Panc1 (cell line): ENCODE results near the gene CLTB. TPM values are rescaled to one million over a fixed set of nuclear protein-coding genes. Genes with fewer than 3 reads are reported as not detected.

Experiments used
- ATAC-seq: fragments of 200-7000 bp; cut with Tn5 transposase; 2 replicates; pipeline ENCODE4 v1.9.1; 2020; ENCODE audit warnings: mild to moderate bottlenecking, moderate library complexity
- BruUV-seq: library from RNA; stranded (reverse); fragments of 400-500 nt; replicated peaks from 2 replicates; lab custom pipeline; 2021; lab: Mats Ljungman, UMichigan
- CTCF ChIA-PET: fragments of 300-600 bp; sonication (Branson Sonifier 250); formaldehyde crosslinking; loops from one replicate; lab custom pipeline; 2022; ENCODE audit warnings: antibody characterized with exemption; lab: Charles Lee
- POLR2A ChIA-PET: fragments of 300-600 bp; sonication (Branson Sonifier 250); formaldehyde crosslinking; loops from one replicate; lab custom pipeline; 2022; ENCODE audit warnings: antibody characterized with exemption; lab: Charles Lee
- DNase-seq: peaks from one replicate; pipeline ENCODE4 v3.0.0-alpha.2; 2010; ENCODE audit warnings: low read depth, low spot score
- H3K27ac ChIP-seq: 2 replicates; pipeline ENCODE4 v1.5.1; 2011; ENCODE audit warnings: mild to moderate bottlenecking, low read length, inconsistent platforms
- H3K27me3 ChIP-seq: fragments of 200-500 bp; sonication (Bioruptor generic); 2 replicates; pipeline ENCODE4 v1.6.0; 2014; ENCODE audit warnings: low read length, inconsistent platforms; ENCODE audit not compliant: control insufficient read depth, insufficient read depth
- H3K36me3 ChIP-seq: fragments of 200-500 bp; sonication (Bioruptor generic); 2 replicates; pipeline ENCODE4 v1.5.1; 2014; ENCODE audit warnings: inconsistent platforms, mild to moderate bottlenecking, low read length, moderate library complexity; ENCODE audit not compliant: control insufficient read depth, insufficient read depth
- H3K4me1 ChIP-seq: 2 replicates; pipeline ENCODE4 v1.5.1; 2011; ENCODE audit warnings: inconsistent platforms, mild to moderate bottlenecking, low read length, moderate library complexity; ENCODE audit not compliant: control insufficient read depth, insufficient read depth
- H3K4me3 ChIP-seq, 2 experiments: 2 replicates each; pipeline ENCODE4 v1.5.1; 2011 to 2012; ENCODE audit warnings: low read depth in 2 of 2, low read length in 2 of 2, mild to moderate bottlenecking in 2 of 2, inconsistent platforms in 1 of 2, moderate library complexity in 1 of 2
- H3K9me3 ChIP-seq: fragments of 200-500 bp; sonication (Bioruptor generic); 2 replicates; pipeline ENCODE4 v1.5.1; 2014; ENCODE audit warnings: low read depth, mild to moderate bottlenecking, inconsistent platforms, low read length, moderate library complexity; ENCODE audit not compliant: control insufficient read depth, insufficient read depth
- POLR2AphosphoS5 ChIP-seq: IDR thresholded peaks from 2 replicates; pipeline ENCODE4 v1.6.1; 2012; ENCODE audit warnings: mild to moderate bottlenecking, low read depth, low read length, moderate library complexity
- SIN3A ChIP-seq: IDR thresholded peaks from 2 replicates; pipeline ENCODE4 v1.6.1; 2012; ENCODE audit warnings: low read depth, mild to moderate bottlenecking, low read length, moderate library complexity, borderline replicate concordance; ENCODE audit not compliant: insufficient read depth
- TCF7L2 ChIP-seq: IDR thresholded peaks from 2 replicates; pipeline ENCODE4 v1.6.1; 2011; ENCODE audit warnings: mild to moderate bottlenecking, low read depth, low read length, inconsistent platforms
- in situ Hi-C: cut with HindIII; loops from 2 replicates; pipeline ENCODE4 v1.10.0; 2016; ENCODE audit warnings: low sequenced_read_pairs, low pct_unique_long_range_greater_than_20kb
- intact Hi-C: fragments of 100-400 bp; cut with micrococcal nuclease; formaldehyde crosslinking; loops from one replicate; pipeline ENCODE4 v1.10.0; 2022; ENCODE audit not compliant: unreplicated experiment
- total RNA-seq: library from RNA; stranded (reverse); gene quantifications from one replicate; pipeline ENCODE4 v1.2.1, GENCODE V29; 2021; ENCODE audit not compliant: unreplicated experiment
- TF ChIP-seq, protein P1 (sequence below): fragments of 450-650 bp; IDR thresholded peaks from 2 replicates; pipeline ENCODE4 v1.5.1; 2017; ENCODE audit warnings: mild to moderate bottlenecking
- TF ChIP-seq, protein P2 (sequence below), 2 experiments: IDR thresholded peaks; 2 replicates each; pipeline ENCODE4 v1.6.1; 2011 to 2012; ENCODE audit warnings: low read depth in 2 of 2, control low read depth in 1 of 2, low read length in 1 of 2, mild to moderate bottlenecking in 1 of 2, moderate library complexity in 1 of 2; ENCODE audit not compliant: insufficient read depth in 1 of 2

CLTB gene
- total RNA-seq, 1 experiment from 2014 or later: 124 TPM

DNA sequence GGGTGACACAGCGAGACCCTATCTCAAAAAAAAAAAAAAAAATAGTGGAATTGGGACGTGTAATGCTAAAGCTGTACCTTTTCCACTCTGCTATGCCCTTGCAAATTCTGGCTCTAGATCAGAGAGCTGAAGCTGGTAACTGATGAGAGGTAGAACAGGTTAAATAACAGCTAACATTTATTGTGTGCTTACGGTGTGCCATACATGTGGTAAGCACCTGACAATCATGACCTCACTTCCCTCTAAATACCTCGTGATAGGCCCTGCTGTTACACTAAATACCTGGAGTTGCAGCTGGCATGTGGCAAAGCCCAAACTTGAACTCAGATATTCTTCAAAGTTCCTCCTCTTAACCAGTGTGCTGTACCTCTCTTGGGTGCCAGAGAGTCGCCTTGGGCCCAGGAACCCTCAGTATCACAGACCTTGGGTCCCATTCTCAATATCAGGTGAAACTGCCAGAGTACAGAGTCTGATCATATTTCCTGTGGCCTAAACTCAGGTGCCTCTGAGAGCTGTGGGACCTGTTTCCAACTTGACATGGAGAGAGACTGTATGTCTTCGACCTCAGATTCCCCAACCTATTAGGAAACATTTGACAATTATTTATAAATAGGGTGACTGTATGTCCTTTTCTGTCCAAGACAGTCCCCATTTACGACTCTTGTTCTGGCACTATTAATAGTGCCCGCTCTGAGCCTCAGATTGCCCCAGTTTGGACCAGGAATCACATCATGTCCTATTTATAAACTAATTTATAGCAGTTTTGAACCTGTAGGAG, 46.2 kb downstream of the CLTB start:
- no peaks in the 10 kb centered on the region for H3K27me3 ChIP-seq
- TF ChIP-seq POLR2AphosphoS5 (no peak), TCF7L2 (no peak), SIN3A (no peak)
- TF ChIP-seq, protein P1, sequence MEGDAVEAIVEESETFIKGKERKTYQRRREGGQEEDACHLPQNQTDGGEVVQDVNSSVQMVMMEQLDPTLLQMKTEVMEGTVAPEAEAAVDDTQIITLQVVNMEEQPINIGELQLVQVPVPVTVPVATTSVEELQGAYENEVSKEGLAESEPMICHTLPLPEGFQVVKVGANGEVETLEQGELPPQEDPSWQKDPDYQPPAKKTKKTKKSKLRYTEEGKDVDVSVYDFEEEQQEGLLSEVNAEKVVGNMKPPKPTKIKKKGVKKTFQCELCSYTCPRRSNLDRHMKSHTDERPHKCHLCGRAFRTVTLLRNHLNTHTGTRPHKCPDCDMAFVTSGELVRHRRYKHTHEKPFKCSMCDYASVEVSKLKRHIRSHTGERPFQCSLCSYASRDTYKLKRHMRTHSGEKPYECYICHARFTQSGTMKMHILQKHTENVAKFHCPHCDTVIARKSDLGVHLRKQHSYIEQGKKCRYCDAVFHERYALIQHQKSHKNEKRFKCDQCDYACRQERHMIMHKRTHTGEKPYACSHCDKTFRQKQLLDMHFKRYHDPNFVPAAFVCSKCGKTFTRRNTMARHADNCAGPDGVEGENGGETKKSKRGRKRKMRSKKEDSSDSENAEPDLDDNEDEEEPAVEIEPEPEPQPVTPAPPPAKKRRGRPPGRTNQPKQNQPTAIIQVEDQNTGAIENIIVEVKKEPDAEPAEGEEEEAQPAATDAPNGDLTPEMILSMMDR: no peak
- TF ChIP-seq, protein P2, sequence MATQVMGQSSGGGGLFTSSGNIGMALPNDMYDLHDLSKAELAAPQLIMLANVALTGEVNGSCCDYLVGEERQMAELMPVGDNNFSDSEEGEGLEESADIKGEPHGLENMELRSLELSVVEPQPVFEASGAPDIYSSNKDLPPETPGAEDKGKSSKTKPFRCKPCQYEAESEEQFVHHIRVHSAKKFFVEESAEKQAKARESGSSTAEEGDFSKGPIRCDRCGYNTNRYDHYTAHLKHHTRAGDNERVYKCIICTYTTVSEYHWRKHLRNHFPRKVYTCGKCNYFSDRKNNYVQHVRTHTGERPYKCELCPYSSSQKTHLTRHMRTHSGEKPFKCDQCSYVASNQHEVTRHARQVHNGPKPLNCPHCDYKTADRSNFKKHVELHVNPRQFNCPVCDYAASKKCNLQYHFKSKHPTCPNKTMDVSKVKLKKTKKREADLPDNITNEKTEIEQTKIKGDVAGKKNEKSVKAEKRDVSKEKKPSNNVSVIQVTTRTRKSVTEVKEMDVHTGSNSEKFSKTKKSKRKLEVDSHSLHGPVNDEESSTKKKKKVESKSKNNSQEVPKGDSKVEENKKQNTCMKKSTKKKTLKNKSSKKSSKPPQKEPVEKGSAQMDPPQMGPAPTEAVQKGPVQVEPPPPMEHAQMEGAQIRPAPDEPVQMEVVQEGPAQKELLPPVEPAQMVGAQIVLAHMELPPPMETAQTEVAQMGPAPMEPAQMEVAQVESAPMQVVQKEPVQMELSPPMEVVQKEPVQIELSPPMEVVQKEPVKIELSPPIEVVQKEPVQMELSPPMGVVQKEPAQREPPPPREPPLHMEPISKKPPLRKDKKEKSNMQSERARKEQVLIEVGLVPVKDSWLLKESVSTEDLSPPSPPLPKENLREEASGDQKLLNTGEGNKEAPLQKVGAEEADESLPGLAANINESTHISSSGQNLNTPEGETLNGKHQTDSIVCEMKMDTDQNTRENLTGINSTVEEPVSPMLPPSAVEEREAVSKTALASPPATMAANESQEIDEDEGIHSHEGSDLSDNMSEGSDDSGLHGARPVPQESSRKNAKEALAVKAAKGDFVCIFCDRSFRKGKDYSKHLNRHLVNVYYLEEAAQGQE (IDR thresholded peaks at IDR 0.05; ENCODE audit: insufficient read depth in 1 of 2, low read depth in 2 of 2, low read length in 1 of 2): no peak
- in situ Hi-C loops (no loop called here), intact Hi-C loops (no loop called here)
- no peaks in the 10 kb centered on the region for H3K36me3 ChIP-seq
- ChIA-PET CTCF (interaction anchor here (0.6 to 0.7 kb wide), 3 partner anchors 10 to 242 kb away, joined by 4 to 5 read pairs (median 4); no protein-coding TSS in a partner anchor), POLR2A (interaction anchor here (0.6 kb wide), 2 partner anchors 165 to 811 kb away, joined by 6 to 8 read pairs; no protein-coding TSS in a partner anchor)
- no peak overlapping the region for H3K4me3 ChIP-seq
- no peaks in the 10 kb centered on the region for H3K9me3 ChIP-seq
- H3K27ac ChIP-seq: no peak overlapping the region
- BruUV-seq: no TSS peak
- DNase-seq: no peak
- ATAC-seq: no peak
- no peaks in the 10 kb centered on the region for H3K4me1 ChIP-seq

DNA sequence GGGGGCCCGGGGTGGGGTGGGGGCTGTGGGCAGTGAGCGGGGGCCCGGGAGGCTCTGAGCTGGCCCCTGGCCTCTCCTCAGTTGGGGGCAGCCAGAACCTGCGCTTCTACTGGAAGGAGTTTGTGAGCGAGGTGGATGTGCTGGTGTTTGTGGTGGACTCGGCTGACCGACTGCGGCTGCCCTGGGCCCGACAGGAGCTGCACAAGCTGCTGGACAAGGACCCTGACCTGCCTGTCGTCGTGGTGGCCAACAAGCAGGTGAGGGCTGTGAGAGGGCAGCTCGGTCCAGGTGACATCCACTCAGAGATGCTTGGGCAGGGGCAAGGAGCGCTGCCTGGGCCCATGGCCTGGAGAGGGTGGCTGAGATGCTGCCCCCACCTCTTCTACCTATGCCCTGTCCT, 47.6 kb downstream of the CLTB start:
- POLR2A ChIA-PET: no interaction called here
- intact Hi-C loops: no loop called here
- ATAC-seq: no peak

More for the DNA sequence above, 47.6 kb downstream of the CLTB start:
- in situ Hi-C loops: no loop called here
- TF ChIP-seq, protein P2 (IDR thresholded peaks at IDR 0.05; ENCODE audit: insufficient read depth in 1 of 2, low read depth in 2 of 2, low read length in 1 of 2): no peak
- TF ChIP-seq, protein P1: no peak
- TF ChIP-seq SIN3A: no peak
- TF ChIP-seq POLR2AphosphoS5: no peak
- no peak for TF ChIP-seq TCF7L2
- no peak overlapping the region for H3K27ac ChIP-seq
- H3K9me3 ChIP-seq: no peaks in the 10 kb centered on the region
- H3K4me1 ChIP-seq: no peaks in the 10 kb centered on the region
- H3K36me3 ChIP-seq: no peaks in the 10 kb centered on the region
- CTCF ChIA-PET: interaction anchor here (0.6 kb wide), 1 partner anchor 13 kb away, joined by 3 read pairs; no protein-coding TSS in a partner anchor
- H3K4me3 ChIP-seq: no peak overlapping the region
- DNase-seq: no peak
- no peaks in the 10 kb centered on the region for H3K27me3 ChIP-seq
- BruUV-seq: no TSS peak
